DOHH2 (cell line): ENCODE measurements around the gene CPEB1.

Experiments used
- EZH2phosphoT487 ChIP-seq: fragments of 200-600 bp; sonication (generic); IDR thresholded peaks from 2 replicates; pipeline ENCODE4 v1.6.1; 2017; ENCODE audit warnings: borderline replicate concordance, mild to moderate bottlenecking, antibody characterized with exemption, low read length, moderate library complexity, mixed read lengths
- TF ChIP-seq, protein P1 (sequence below): fragments of 200-600 bp; sonication (generic); IDR thresholded peaks from one replicate; pipeline ENCODE4 v1.5.1; 2014; ENCODE audit warnings: antibody characterized with exemption, mild to moderate bottlenecking, low read depth, low read length; ENCODE audit not compliant: poor library complexity, severe bottlenecking

DNA sequence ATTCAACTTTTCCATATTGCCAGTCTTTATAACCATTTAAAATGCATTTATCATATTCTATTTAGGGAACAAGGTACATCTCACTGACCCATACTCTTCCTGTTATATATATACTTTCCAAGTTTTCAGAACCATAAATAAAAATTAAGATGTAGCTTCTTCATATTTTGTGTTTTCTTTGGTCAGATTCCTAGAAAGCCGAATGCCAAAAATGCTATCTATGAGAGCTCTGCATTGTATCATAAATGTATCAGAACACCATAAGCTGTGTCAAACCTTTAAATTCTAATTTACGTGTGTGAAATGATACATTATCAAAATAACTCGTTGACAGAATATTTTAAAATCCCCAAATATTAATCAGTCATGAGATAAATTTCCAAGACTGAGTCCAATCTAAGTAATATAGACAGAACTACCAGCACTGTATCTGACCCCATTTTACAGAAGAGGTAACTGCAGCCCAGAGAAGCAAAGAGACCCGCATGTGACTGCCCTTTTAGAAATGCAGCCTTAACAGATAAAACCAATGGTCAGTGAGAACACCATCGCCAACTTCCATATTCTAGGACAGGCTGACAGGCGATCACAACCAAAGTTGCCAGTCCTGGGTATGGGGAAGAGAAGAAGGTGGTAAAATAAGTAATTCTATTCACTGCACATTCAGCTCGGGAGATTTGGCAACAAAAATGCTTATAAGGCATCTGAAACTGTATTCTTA lies 90.7 kb downstream of the CPEB1 start:
- TF ChIP-seq, protein P1, sequence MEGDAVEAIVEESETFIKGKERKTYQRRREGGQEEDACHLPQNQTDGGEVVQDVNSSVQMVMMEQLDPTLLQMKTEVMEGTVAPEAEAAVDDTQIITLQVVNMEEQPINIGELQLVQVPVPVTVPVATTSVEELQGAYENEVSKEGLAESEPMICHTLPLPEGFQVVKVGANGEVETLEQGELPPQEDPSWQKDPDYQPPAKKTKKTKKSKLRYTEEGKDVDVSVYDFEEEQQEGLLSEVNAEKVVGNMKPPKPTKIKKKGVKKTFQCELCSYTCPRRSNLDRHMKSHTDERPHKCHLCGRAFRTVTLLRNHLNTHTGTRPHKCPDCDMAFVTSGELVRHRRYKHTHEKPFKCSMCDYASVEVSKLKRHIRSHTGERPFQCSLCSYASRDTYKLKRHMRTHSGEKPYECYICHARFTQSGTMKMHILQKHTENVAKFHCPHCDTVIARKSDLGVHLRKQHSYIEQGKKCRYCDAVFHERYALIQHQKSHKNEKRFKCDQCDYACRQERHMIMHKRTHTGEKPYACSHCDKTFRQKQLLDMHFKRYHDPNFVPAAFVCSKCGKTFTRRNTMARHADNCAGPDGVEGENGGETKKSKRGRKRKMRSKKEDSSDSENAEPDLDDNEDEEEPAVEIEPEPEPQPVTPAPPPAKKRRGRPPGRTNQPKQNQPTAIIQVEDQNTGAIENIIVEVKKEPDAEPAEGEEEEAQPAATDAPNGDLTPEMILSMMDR: no peak
- TF ChIP-seq EZH2phosphoT487: no peak
